MV-4-11 (cell line): ENCODE results near the gene MEGF6.

Source experiments
- DNase-seq: peaks from one replicate; lab custom pipeline; 2025; lab: John Stamatoyannopoulos, UW

MEGF6 gene

GRCh38 chr1:3469104-3469848, 142.0 kb downstream of the MEGF6 start:
- no peak for DNase-seq

- no peak for DNase-seq
Measured at GRCh38 chr1:3468236-3469103, 142.8 kb downstream of the MEGF6 start.

- no peak for DNase-seq
Measured at GRCh38 chr1:3467096-3468036, 143.9 kb downstream of the MEGF6 start.

- no peak for DNase-seq
Measured at GRCh38 chr1:3466366-3467075, 144.8 kb downstream of the MEGF6 start.

GRCh38 chr1:3465935-3466321, 145.4 kb downstream of the MEGF6 start:
- DNase-seq = no peak

- no peak for DNase-seq
Measured at GRCh38 chr1:3465091-3465934, 146.0 kb downstream of the MEGF6 start.

- DNase-seq = no peak
Measured at GRCh38 chr1:3464649-3465025, 146.7 kb downstream of the MEGF6 start.

GRCh38 chr1:3463891-3464648, 147.2 kb downstream of the MEGF6 start:
- no peak for DNase-seq

- DNase-seq = no peak
Measured at GRCh38 chr1:3463408-3463863, 147.9 kb downstream of the MEGF6 start.

GRCh38 chr1:3463013-3463385, 148.3 kb downstream of the MEGF6 start:
- no peak for DNase-seq

- DNase-seq = no peak
Measured at GRCh38 chr1:3462356-3463012, 148.8 kb downstream of the MEGF6 start.

GRCh38 chr1:3461934-3462275, 149.4 kb downstream of the MEGF6 start:
- no peak for DNase-seq

- no peak for DNase-seq
Measured at GRCh38 chr1:3461238-3461933, 149.9 kb downstream of the MEGF6 start.

- no peak for DNase-seq
Measured at GRCh38 chr1:3460672-3461131, 150.6 kb downstream of the MEGF6 start.

- DNase-seq = no peak
Measured at GRCh38 chr1:3459940-3460671, 151.2 kb downstream of the MEGF6 start.

- no peak for DNase-seq
Measured at GRCh38 chr1:3459051-3459908, 152.0 kb downstream of the MEGF6 start.
